Measurements from ENCODE around the gene KCNQ1. TPM values are rescaled to one million over a fixed set of nuclear protein-coding genes. Genes with fewer than 3 reads are reported as not detected.

KCNQ1 gene
- total RNA-seq, 1 donor from 2014 or later: 8.5 TPM

GRCh38 chr11:2664376-2664775 is 219.6 kb downstream of the KCNQ1 start:
- H3K4me1 Mint-ChIP-seq: peaks cover 12% of the 10 kb centered on the region
- peaks cover 18% of the 10 kb centered on the region for H3K9me3 Mint-ChIP-seq
- H3K4me3 Mint-ChIP-seq: no peak overlapping the region
- H3K27me3 Mint-ChIP-seq (ENCODE audit: low read depth): no peaks in the 10 kb centered on the region
- TF ChIP-seq CTCF (IDR thresholded peaks at IDR 0.05; ENCODE audit: unreplicated experiment): no peak
- H3K36me3 Mint-ChIP-seq: peaks cover 60% of the 10 kb centered on the region
- H3K27ac Mint-ChIP-seq: no peak overlapping the region
- no peak for DNase-seq (ENCODE audit: low spot score in 2 of 2, unreplicated experiment in 2 of 2)

- no peak for DNase-seq (ENCODE audit: low spot score in 2 of 2, unreplicated experiment in 2 of 2)
- TF ChIP-seq CTCF (IDR thresholded peaks at IDR 0.05; ENCODE audit: unreplicated experiment): no peak
- peaks cover 65% of the 10 kb centered on the region for H3K36me3 Mint-ChIP-seq
Observed at GRCh38 chr11:2664791-2665525, 220.2 kb downstream of the KCNQ1 start.

GRCh38 chr11:2665526-2666400 is 221.0 kb downstream of the KCNQ1 start:
- H3K27me3 Mint-ChIP-seq (ENCODE audit: low read depth): no peaks in the 10 kb centered on the region
- no peak overlapping the region for H3K4me3 Mint-ChIP-seq
- DNase-seq (ENCODE audit: low spot score in 2 of 2, unreplicated experiment in 2 of 2): no peak
- peaks cover 62% of the 10 kb centered on the region for H3K36me3 Mint-ChIP-seq
- peaks cover 10% of the 10 kb centered on the region for H3K9me3 Mint-ChIP-seq
- peak overlapping the region; percentile 12 for H3K27ac Mint-ChIP-seq
- peaks cover 12% of the 10 kb centered on the region for H3K4me1 Mint-ChIP-seq
- TF ChIP-seq CTCF (IDR thresholded peaks at IDR 0.05; ENCODE audit: unreplicated experiment): no peak

More at GRCh38 chr11:2664791-2665525, 220.2 kb downstream of the KCNQ1 start:
- peaks cover 17% of the 10 kb centered on the region for H3K9me3 Mint-ChIP-seq
- H3K27me3 Mint-ChIP-seq (ENCODE audit: low read depth): no peaks in the 10 kb centered on the region
- H3K4me3 Mint-ChIP-seq: no peak overlapping the region
- H3K27ac Mint-ChIP-seq: no peak overlapping the region
- peaks cover 12% of the 10 kb centered on the region for H3K4me1 Mint-ChIP-seq

- peaks cover 12% of the 10 kb centered on the region for H3K4me1 Mint-ChIP-seq
- H3K27me3 Mint-ChIP-seq (ENCODE audit: low read depth): no peaks in the 10 kb centered on the region
- H3K4me3 Mint-ChIP-seq: no peak overlapping the region
- no peak for TF ChIP-seq CTCF (IDR thresholded peaks at IDR 0.05; ENCODE audit: unreplicated experiment)
- H3K9me3 Mint-ChIP-seq: peaks cover 4% of the 10 kb centered on the region
- H3K36me3 Mint-ChIP-seq: peaks cover 57% of the 10 kb centered on the region
- no peak overlapping the region for H3K27ac Mint-ChIP-seq
- DNase-seq (ENCODE audit: low spot score in 2 of 2, unreplicated experiment in 2 of 2): no peak
Observed at GRCh38 chr11:2666401-2666741, 221.6 kb downstream of the KCNQ1 start.

- Mint-ChIP-seq H3K9me3 (peaks cover 4% of the 10 kb centered on the region), H3K36me3 (peaks cover 54% of the 10 kb centered on the region), H3K4me3 (no peak overlapping the region), H3K27ac (no peak overlapping the region), H3K27me3 (ENCODE audit: low read depth) (no peaks in the 10 kb centered on the region), H3K4me1 (peaks cover 12% of the 10 kb centered on the region)
- no peak for TF ChIP-seq CTCF (IDR thresholded peaks at IDR 0.05; ENCODE audit: unreplicated experiment)
- no peak for DNase-seq (ENCODE audit: low spot score in 2 of 2, unreplicated experiment in 2 of 2)
Observed at GRCh38 chr11:2666828-2667570, 222.2 kb downstream of the KCNQ1 start.
